K562 (cell line): Measurements from ENCODE around the gene HOXB4. TPM values are rescaled to one million over a fixed set of nuclear protein-coding genes. Genes with fewer than 3 reads are reported as not detected.
A peak's percentile ranks its signal among the peaks of the same experiment; 100 is the strongest.

ENCODE experiments used
- ARID2 ChIP-seq: fragments of 450-650 bp; IDR thresholded peaks from 2 replicates; pipeline ENCODE4 v1.6.1; 2017; ENCODE audit warnings: antibody characterized with exemption, mild to moderate bottlenecking
- HDAC6 ChIP-seq: IDR thresholded peaks from 2 replicates; pipeline ENCODE4 v1.6.1; 2012; ENCODE audit warnings: low read depth, mild to moderate bottlenecking, control low read depth, inconsistent platforms, low read length, moderate library complexity
- KDM4B ChIP-seq, 2 experiments: fragments of 450-650 bp in 1 of 2; sonication (generic) in 1 of 2; IDR thresholded peaks; 2 replicates each; pipeline ENCODE4 v1.6.1; 2016 to 2017; ENCODE audit warnings: borderline replicate concordance in 2 of 2, antibody characterized with exemption in 1 of 2, low read depth in 1 of 2, mild to moderate bottlenecking in 1 of 2
- NCOA6 ChIP-seq: fragments of 450-650 bp; IDR thresholded peaks from 2 replicates; pipeline ENCODE4 v1.6.1; 2017; ENCODE audit warnings: mild to moderate bottlenecking
- PHTF2 ChIP-seq: fragments of 250-450 bp; sonication (Bioruptor Pico); IDR thresholded peaks from 2 replicates; pipeline ENCODE4 v1.5.0; 2021; ENCODE audit warnings: mild to moderate bottlenecking
- PTRF ChIP-seq: fragments of 450-650 bp; IDR thresholded peaks from 2 replicates; pipeline ENCODE4 v1.6.1; 2016; ENCODE audit warnings: mild to moderate bottlenecking, missing genetic modification characterization, missing compliant biosample characterization
- RAD21 ChIP-seq, 2 experiments: fragments of 250-450 bp in 1 of 2; fragments of 450-650 bp in 1 of 2; sonication (Bioruptor Pico) in 1 of 2; formaldehyde crosslinking in 1 of 2; IDR thresholded peaks in 1 of 2; conservative IDR thresholded peaks in 1 of 2; 2 replicates each; pipeline versions ENCODE4 v1.4.0 to v1.8.0; 2020 to 2022; ENCODE audit warnings: mild to moderate bottlenecking in 2 of 2, moderate library complexity in 1 of 2
- REST ChIP-seq, 2 experiments: fragments of 450-650 bp; formaldehyde crosslinking in 1 of 2; IDR thresholded peaks; 2 replicates each; pipeline versions ENCODE4 v1.4.0 to v1.6.1; 2014 to 2020; ENCODE audit warnings: mild to moderate bottlenecking in 2 of 2, borderline replicate concordance in 1 of 2, low read depth in 1 of 2
- SPI1 ChIP-seq: IDR thresholded peaks from 2 replicates; pipeline ENCODE4 v1.6.1; 2011; ENCODE audit warnings: low read depth, low read length, control low read depth, borderline replicate concordance
- THRA ChIP-seq: fragments of 450-650 bp; IDR thresholded peaks from 2 replicates; pipeline ENCODE4 v1.6.1; 2017; ENCODE audit warnings: mild to moderate bottlenecking, moderate library complexity
- ZNF23 ChIP-seq: fragments of 250-450 bp; sonication (Bioruptor Pico); IDR thresholded peaks from 2 replicates; pipeline ENCODE4 v1.4.0; 2020; ENCODE audit warnings: mild to moderate bottlenecking
- ZNF316 ChIP-seq: fragments of 450-650 bp; IDR thresholded peaks from 2 replicates; pipeline ENCODE4 v1.6.1; 2016
- polyA plus RNA-seq, 8 experiments: library from polyadenylated mRNA; depleted of rRNA in 4 of 8; stranded (reverse) in 5 of 8; unstranded in 3 of 8; fragments of >200 nt; fragmentation: Nextera tagmentation in 2 of 8; fragmentation: Illumina TruSeq in 1 of 8; extraction: Ambion mirVana in 2 of 8; extraction: Trizol in 1 of 8; gene quantifications; 2 replicates each; pipeline versions ENCODE4 v1.2.1 to v1.2.3, GENCODE V29; 2011 to 2014; ENCODE audit warnings: inconsistent platforms in 1 of 8, missing spikeins in 1 of 8
- total RNA-seq, 7 experiments: library from RNA; depleted of rRNA in 6 of 7; stranded (reverse); fragments of >200 nt in 6 of 7; fragmentation: Illumina TruSeq in 2 of 7; extraction: Trizol in 2 of 7; gene quantifications; 2 replicates each; pipeline versions ENCODE4 v1.2.1 to v1.2.3, GENCODE V29; 2011 to 2021; ENCODE audit warnings: low replicate concordance in 1 of 7
- TF ChIP-seq, protein P1 (sequence below): IDR thresholded peaks from 3 replicates; pipeline ENCODE4 v1.6.1; 2011; ENCODE audit warnings: borderline replicate concordance, mild to moderate bottlenecking; ENCODE audit not compliant: insufficient read length, insufficient read depth
- TF ChIP-seq, protein P2 (sequence below): fragments of 250-450 bp; sonication (Bioruptor Pico); IDR thresholded peaks from 2 replicates; pipeline ENCODE4 v1.9.0; 2021; ENCODE audit warnings: mild to moderate bottlenecking, inconsistent platforms

Gene HOXB4
- total and polyA plus RNA-seq, 9 of the 15 experiments (the other 6 are each of a cell fraction or from before 2014, with no cell fraction given), result 1.6 to 34.9 (median 14.9) TPM

GRCh38 chr17:48593840-48594537 lies 15.8 kb upstream of the HOXB4 start (continued):
- TF ChIP-seq KDM4B (IDR thresholded peaks at IDR 0.05; ENCODE audit: borderline replicate concordance in 2 of 2, low read depth in 1 of 2), result no peak
- TF ChIP-seq ARID2, result peak; percentile 86
- TF ChIP-seq ZNF23, result no peak
- TF ChIP-seq REST (IDR thresholded peaks at IDR 0.05; ENCODE audit: borderline replicate concordance), result peak; percentile 90
- no peak for TF ChIP-seq REST (CRISPR knock-in tag; IDR thresholded peaks at IDR 0.05; ENCODE audit: low read depth)
- TF ChIP-seq SPI1, result peak; percentile 76
- TF ChIP-seq ZNF316, result peak; percentile 14; the same call in 1 of the 2 replicates
- no peak for TF ChIP-seq HDAC6
- no peak for TF ChIP-seq PHTF2 (CRISPR knock-in tag)
- TF ChIP-seq, protein P1, sequence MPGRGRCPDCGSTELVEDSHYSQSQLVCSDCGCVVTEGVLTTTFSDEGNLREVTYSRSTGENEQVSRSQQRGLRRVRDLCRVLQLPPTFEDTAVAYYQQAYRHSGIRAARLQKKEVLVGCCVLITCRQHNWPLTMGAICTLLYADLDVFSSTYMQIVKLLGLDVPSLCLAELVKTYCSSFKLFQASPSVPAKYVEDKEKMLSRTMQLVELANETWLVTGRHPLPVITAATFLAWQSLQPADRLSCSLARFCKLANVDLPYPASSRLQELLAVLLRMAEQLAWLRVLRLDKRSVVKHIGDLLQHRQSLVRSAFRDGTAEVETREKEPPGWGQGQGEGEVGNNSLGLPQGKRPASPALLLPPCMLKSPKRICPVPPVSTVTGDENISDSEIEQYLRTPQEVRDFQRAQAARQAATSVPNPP, result no peak
- TF ChIP-seq RAD21 (CRISPR knock-in tag; conservative IDR thresholded peaks at IDR 0.05 in 1 of 2, IDR thresholded peaks at IDR 0.05 in 1 of 2), result peak; percentile 73 to 95
- TF ChIP-seq NCOA6, result no peak
- TF ChIP-seq, protein P2, sequence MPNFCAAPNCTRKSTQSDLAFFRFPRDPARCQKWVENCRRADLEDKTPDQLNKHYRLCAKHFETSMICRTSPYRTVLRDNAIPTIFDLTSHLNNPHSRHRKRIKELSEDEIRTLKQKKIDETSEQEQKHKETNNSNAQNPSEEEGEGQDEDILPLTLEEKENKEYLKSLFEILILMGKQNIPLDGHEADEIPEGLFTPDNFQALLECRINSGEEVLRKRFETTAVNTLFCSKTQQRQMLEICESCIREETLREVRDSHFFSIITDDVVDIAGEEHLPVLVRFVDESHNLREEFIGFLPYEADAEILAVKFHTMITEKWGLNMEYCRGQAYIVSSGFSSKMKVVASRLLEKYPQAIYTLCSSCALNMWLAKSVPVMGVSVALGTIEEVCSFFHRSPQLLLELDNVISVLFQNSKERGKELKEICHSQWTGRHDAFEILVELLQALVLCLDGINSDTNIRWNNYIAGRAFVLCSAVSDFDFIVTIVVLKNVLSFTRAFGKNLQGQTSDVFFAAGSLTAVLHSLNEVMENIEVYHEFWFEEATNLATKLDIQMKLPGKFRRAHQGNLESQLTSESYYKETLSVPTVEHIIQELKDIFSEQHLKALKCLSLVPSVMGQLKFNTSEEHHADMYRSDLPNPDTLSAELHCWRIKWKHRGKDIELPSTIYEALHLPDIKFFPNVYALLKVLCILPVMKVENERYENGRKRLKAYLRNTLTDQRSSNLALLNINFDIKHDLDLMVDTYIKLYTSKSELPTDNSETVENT (CRISPR knock-in tag), result no peak
- TF ChIP-seq THRA, result no peak
- TF ChIP-seq PTRF (tag), result no peak
